IMR-90 (cell line): ENCODE measurements around the gene SLC3A2. TPM values are rescaled to one million over a fixed set of nuclear protein-coding genes. Genes with fewer than 3 reads are reported as not detected.

Source experiments
- ATAC-seq: fragments of 200-7000 bp; cut with Tn5 transposase; 2 replicates; pipeline ENCODE4 v1.9.1; 2020; ENCODE audit warnings: low read depth, mild to moderate bottlenecking, moderate library complexity
- BruUV-seq: library from RNA; stranded (reverse); fragments of 400-500 nt; replicated peaks from 2 replicates; lab custom pipeline; 2021; lab: Mats Ljungman, UMichigan
- CTCF ChIA-PET: fragments of 300-600 bp; formaldehyde crosslinking; extraction: SDS; loops from one replicate; lab custom pipeline; 2021; ENCODE audit warnings: antibody characterized with exemption; lab: Yijun Ruan, JAX
- POLR2A ChIA-PET: fragments of 300-600 bp; sonication (Branson Sonifier 250); formaldehyde crosslinking; loops from one replicate; lab custom pipeline; 2022; ENCODE audit warnings: antibody characterized with exemption; ENCODE audit not compliant: unreplicated experiment; lab: Charles Lee
- DNase-seq: peaks from one replicate; pipeline ENCODE4 v3.0.0; 2013
- H2AFZ ChIP-seq: replicated peaks from 2 replicates; pipeline ENCODE3; 2013; ENCODE audit warnings: low read length, mild to moderate bottlenecking; ENCODE audit not compliant: poor library complexity
- H2AK5ac ChIP-seq: 2 replicates; pipeline ENCODE4 v1.6.1; 2013; ENCODE audit warnings: low read depth, low read length, inconsistent platforms
- H2AK9ac ChIP-seq: replicated peaks from 2 replicates; pipeline ENCODE3; 2013; ENCODE audit warnings: mild to moderate bottlenecking, low read depth, low read length, moderate library complexity; ENCODE audit not compliant: poor library complexity
- H2BK120ac ChIP-seq: 2 replicates; pipeline ENCODE4 v1.6.1; 2013; ENCODE audit warnings: low read depth, low read length, inconsistent platforms
- H2BK15ac ChIP-seq: 3 replicates; pipeline ENCODE4 v1.6.1; 2013; ENCODE audit warnings: low read depth, low read length, inconsistent platforms
- H2BK20ac ChIP-seq: 2 replicates; pipeline ENCODE4 v1.6.1; 2013; ENCODE audit warnings: low read depth, mild to moderate bottlenecking, inconsistent platforms, low read length, moderate library complexity
- H2BK5ac ChIP-seq: 2 replicates; pipeline ENCODE4 v1.6.1; 2013; ENCODE audit warnings: mild to moderate bottlenecking, low read depth, low read length, inconsistent platforms; ENCODE audit not compliant: poor library complexity, severe bottlenecking
- H3K14ac ChIP-seq: replicated peaks from 2 replicates; pipeline ENCODE4 v1.6.1; 2013; ENCODE audit warnings: low read depth, low read length, inconsistent platforms
- H3K18ac ChIP-seq: 2 replicates; pipeline ENCODE4 v1.6.1; 2013; ENCODE audit warnings: low read depth, low read length, control low read depth
- H3K23ac ChIP-seq: 2 replicates; pipeline ENCODE4 v1.6.1; 2013; ENCODE audit warnings: low read depth, low read length, inconsistent platforms
- H3K27ac ChIP-seq: 2 replicates; pipeline ENCODE4 v1.5.1; 2013; ENCODE audit warnings: mild to moderate bottlenecking, control low read depth, low read length; ENCODE audit not compliant: insufficient read depth
- H3K27me3 ChIP-seq: 2 replicates; pipeline ENCODE4 v1.6.1; 2013; ENCODE audit warnings: low read length; ENCODE audit not compliant: control insufficient read depth, insufficient read depth
- H3K36me3 ChIP-seq: 2 replicates; pipeline ENCODE4 v1.6.1; 2013; ENCODE audit warnings: low read length, mixed read lengths; ENCODE audit not compliant: control insufficient read depth, insufficient read depth
- H3K4ac ChIP-seq: 2 replicates; pipeline ENCODE4 v1.6.1; 2013; ENCODE audit warnings: low read depth, low read length, inconsistent platforms
- H3K4me1 ChIP-seq: 2 replicates; pipeline ENCODE4 v1.6.1; 2013; ENCODE audit warnings: low read length, mixed read lengths; ENCODE audit not compliant: control insufficient read depth, insufficient read depth
- H3K4me2 ChIP-seq: 2 replicates; pipeline ENCODE4 v1.6.1; 2013; ENCODE audit warnings: low read depth, mild to moderate bottlenecking, control low read depth, low read length, moderate library complexity
- H3K4me3 ChIP-seq: 2 replicates; pipeline ENCODE4 v1.5.1; 2013; ENCODE audit warnings: low read depth, mild to moderate bottlenecking, control low read depth, low read length, moderate library complexity; ENCODE audit not compliant: insufficient read depth
- H3K56ac ChIP-seq: 2 replicates; pipeline ENCODE4 v1.6.1; 2013; ENCODE audit warnings: low read length, inconsistent platforms; ENCODE audit not compliant: insufficient read depth; ENCODE audit errors: extremely low read depth
- H3K79me1 ChIP-seq, 2 experiments: 2 replicates each; pipeline ENCODE4 v1.6.1; 2013; ENCODE audit warnings: low read length in 2 of 2, inconsistent platforms in 1 of 2, low read depth in 1 of 2
- H3K9ac ChIP-seq: 2 replicates; pipeline ENCODE4 v1.6.1; 2013; ENCODE audit warnings: low read depth, low read length, control low read depth
- H3K9me1 ChIP-seq: 2 replicates; pipeline ENCODE4 v1.6.1; 2013; ENCODE audit warnings: low read length, inconsistent platforms; ENCODE audit not compliant: insufficient read depth
- H3K9me3 ChIP-seq: 2 replicates; pipeline ENCODE4 v1.6.1; 2013; ENCODE audit warnings: low read length; ENCODE audit not compliant: control insufficient read depth, insufficient read depth
- H4K20me1 ChIP-seq: 2 replicates; pipeline ENCODE4 v1.6.1; 2013; ENCODE audit warnings: low read length, inconsistent platforms; ENCODE audit not compliant: insufficient read depth
- H4K5ac ChIP-seq: 2 replicates; pipeline ENCODE4 v1.6.1; 2013; ENCODE audit warnings: mild to moderate bottlenecking, low read depth, low read length, control low read depth
- H4K8ac ChIP-seq, 2 experiments: 2 replicates each; pipeline ENCODE4 v1.6.1; 2013; ENCODE audit warnings: low read depth in 2 of 2, low read length in 2 of 2, control low read depth in 1 of 2, inconsistent platforms in 1 of 2
- H4K91ac ChIP-seq: 2 replicates; pipeline ENCODE4 v1.6.1; 2013; ENCODE audit warnings: low read depth, low read length, inconsistent platforms; ENCODE audit not compliant: insufficient read depth
- BHLHE40 ChIP-seq: fragments of 150-350 bp; IDR thresholded peaks from 2 replicates; pipeline ENCODE4 v1.6.1; 2016; ENCODE audit warnings: mild to moderate bottlenecking, low read depth, low read length
- CEBPB ChIP-seq: IDR thresholded peaks from 2 replicates; pipeline ENCODE4 v1.6.1; 2012; ENCODE audit warnings: low read depth, low read length, improper control_type of control experiment
- CHD1 ChIP-seq: IDR thresholded peaks from 2 replicates; pipeline ENCODE4 v1.6.1; 2012; ENCODE audit warnings: low read depth, low read length, improper control_type of control experiment
- CTCF ChIP-seq: conservative IDR thresholded peaks from 2 replicates; pipeline ENCODE4 v1.5.1; 2012; ENCODE audit warnings: mild to moderate bottlenecking, low read depth, low read length, improper control_type of control experiment
- ELK1 ChIP-seq: fragments of 150-350 bp; IDR thresholded peaks from 2 replicates; pipeline ENCODE4 v1.6.1; 2016; ENCODE audit warnings: low read depth, mild to moderate bottlenecking, low read length, moderate library complexity, borderline replicate concordance
- FOS ChIP-seq: fragments of 150-350 bp; IDR thresholded peaks from 2 replicates; pipeline ENCODE4 v1.6.1; 2016; ENCODE audit warnings: low read depth, low read length
- MAFK ChIP-seq: IDR thresholded peaks from 2 replicates; pipeline ENCODE4 v1.6.1; 2012; ENCODE audit warnings: low read depth, low read length, improper control_type of control experiment
- MAZ ChIP-seq: IDR thresholded peaks from 2 replicates; pipeline ENCODE4 v1.6.1; 2012; ENCODE audit warnings: low read depth, mild to moderate bottlenecking, low read length, improper control_type of control experiment, moderate library complexity, borderline replicate concordance
- MXI1 ChIP-seq: IDR thresholded peaks from 2 replicates; pipeline ENCODE4 v1.6.1; 2012; ENCODE audit warnings: low read depth, mild to moderate bottlenecking, low read length, moderate library complexity, borderline replicate concordance
- POLR2A ChIP-seq: IDR thresholded peaks from 2 replicates; pipeline ENCODE4 v1.6.1; 2012; ENCODE audit warnings: mild to moderate bottlenecking, low read depth, low read length
- RAD21 ChIP-seq: IDR thresholded peaks from 2 replicates; pipeline ENCODE4 v1.6.1; 2012; ENCODE audit warnings: low read length, improper control_type of control experiment
- RFX5 ChIP-seq: IDR thresholded peaks from 2 replicates; pipeline ENCODE4 v1.8.0; 2012; ENCODE audit warnings: low read depth, mild to moderate bottlenecking, low read length, moderate library complexity
- USF2 ChIP-seq: fragments of 150-350 bp; IDR thresholded peaks from 2 replicates; pipeline ENCODE4 v1.6.1; 2017; ENCODE audit warnings: mild to moderate bottlenecking, antibody characterized with exemption, low read length, low read depth
- WGBS, 2 experiments: methylation state at CpG; one replicate each; pipeline versions ENCODE4 v1.1.5 to v1.1.7; 2013; ENCODE audit warnings: missing lambda C conversion rate in 2 of 2; ENCODE audit not compliant: insufficient read length in 1 of 2; ENCODE audit errors: extremely low coverage in 2 of 2; 5-methylcytosine and 5-hydroxymethylcytosine counted together
- dilution Hi-C: fragments of 300-500 bp; cut with HindIII; formaldehyde crosslinking; loops from one replicate; pipeline ENCODE4 v1.14.3; 2018; ENCODE audit warnings: low sequenced_read_pairs; ENCODE audit not compliant: unreplicated experiment
- in situ Hi-C: fragments of 300-500 bp; cut with MboI; formaldehyde crosslinking; loops from 3 replicates; pipeline ENCODE4 v1.14.3; 2019; ENCODE audit warnings: low sequenced_read_pairs, inconsistent platforms, mixed read lengths
- intact Hi-C: fragments of 100-400 bp; cut with micrococcal nuclease; formaldehyde crosslinking; loops from 2 replicates; pipeline ENCODE4 v1.10.0; 2022
- polyA plus RNA-seq, 3 experiments: library from polyadenylated mRNA; depleted of rRNA; stranded (reverse); fragments of >200 nt; gene quantifications; 2 replicates each; pipeline ENCODE4 v1.2.3, GENCODE V29; 2012; ENCODE audit warnings: low replicate concordance in 1 of 3
- total RNA-seq: library from RNA; depleted of rRNA; stranded (reverse); fragments of >200 nt; gene quantifications from 2 replicates; pipeline ENCODE4 v1.2.3, GENCODE V29; 2012

SLC3A2 gene
- total and polyA plus RNA-seq, 2 of the 4 experiments (the other 2 are of a cell fraction) = 140 to 239 TPM

- Histone ChIP-seq H3K18ac (no peak overlapping the region), H3K56ac (no peak overlapping the region), H2AK9ac (no peak overlapping the region), H4K20me1 (peaks cover 10% of the 10 kb centered on the region; the same call in 1 of the 2 replicates), H3K27me3 (no peaks in the 10 kb centered on the region), H3K9me3 (no peaks in the 10 kb centered on the region), H2BK20ac (no peak overlapping the region), H3K79me1 (peaks cover 23 to 70% of the 10 kb centered on the region in 2 experiments; a peak in 3 of 4 replicates), H3K4me2 (no peak overlapping the region), H2AK5ac (no peak overlapping the region), H2BK15ac (no peak overlapping the region), H4K8ac (no peak overlapping the region), H3K4me1 (peaks cover 7% of the 10 kb centered on the region), H3K4ac (no peak overlapping the region), H3K4me3 (no peak overlapping the region), H3K27ac (no peak overlapping the region), H3K36me3 (peaks cover 23% of the 10 kb centered on the region), H3K14ac (no peak overlapping the region), H2BK5ac (no peak overlapping the region), H2AFZ (no peak overlapping the region), H4K91ac (no peak overlapping the region), H2BK120ac (no peak overlapping the region), H3K9ac (no peak overlapping the region), H3K23ac (no peak overlapping the region), H3K9me1 (peaks cover 4% of the 10 kb centered on the region; the same call in 1 of the 2 replicates), H4K5ac (no peak overlapping the region)
- in situ Hi-C loops = no loop called here
- intact Hi-C loops = no loop called here
- ATAC-seq (no peak), DNase-seq (no peak)
- TF ChIP-seq FOS = no peak
- TF ChIP-seq POLR2A = no peak
- TF ChIP-seq CTCF = no peak
- TF ChIP-seq MXI1 = no peak
- TF ChIP-seq RAD21 = no peak
- no peak for TF ChIP-seq RFX5
- no peak for TF ChIP-seq CHD1
- TF ChIP-seq ELK1 = no peak
- TF ChIP-seq BHLHE40 = no peak
- TF ChIP-seq CEBPB = no peak
- no peak for TF ChIP-seq MAFK
- TF ChIP-seq USF2 = no peak
- TF ChIP-seq MAZ = no peak
- no TSS peak for BruUV-seq
- WGBS, 2 experiments = 90% methylated on average over 3 of the region's 8 CpGs; no CpG with 5 or more reads in 1 of the 2 experiments
- CTCF ChIA-PET = no interaction called here
- dilution Hi-C loops = no loop called here
- POLR2A ChIA-PET = no interaction called here
Observed at GRCh38 chr11:62835336-62835735, 45.4 kb upstream of the SLC3A2 start.
